ENCODE measurements around the gene MEI4.
"Not testable (repeated sequence)": the region's sequence is repeated elsewhere in the genome, so short reads cannot be mapped to it uniquely, and the experiment has no call there.

- TF ChIP-seq CTCF, POLR2A (IDR thresholded peaks at IDR 0.05): not testable (repeated sequence)
Observed at GRCh38 chr6:77752156-77752555, 99.3 kb downstream of the MEI4 start.
